GM12878 (cell line): ENCODE results near the gene LHCGR. TPM values are rescaled to one million over a fixed set of nuclear protein-coding genes. Genes with fewer than 3 reads are reported as not detected.

ENCODE experiments used
- ATAC-seq: fragments of 200-7000 bp; cut with Tn5 transposase; 3 replicates; pipeline ENCODE4 v1.9.1; 2020; ENCODE audit warnings: mild to moderate bottlenecking, moderate library complexity
- BruUV-seq: library from RNA; stranded (reverse); fragments of 400-500 nt; replicated peaks from 2 replicates; lab custom pipeline; 2021; lab: Mats Ljungman, UMichigan
- CTCF ChIA-PET: fragments of 300-600 bp; sonication (Branson Sonifier 250); formaldehyde crosslinking; extraction: SDS; loops from one replicate; lab custom pipeline; 2021; ENCODE audit warnings: inconsistent platforms; lab: Yijun Ruan, JAX
- POLR2A ChIA-PET: fragments of 350-600 bp; formaldehyde crosslinking; extraction: SDS; loops from one replicate; lab custom pipeline; 2021; ENCODE audit warnings: inconsistent platforms; lab: Charles Lee
- RAD21 ChIA-PET: fragments of 300-600 bp; sonication (Branson Sonifier 250); formaldehyde crosslinking; loops from one replicate; lab custom pipeline; 2023; ENCODE audit warnings: antibody characterized with exemption; ENCODE audit not compliant: unreplicated experiment; lab: Charles Lee
- SMC1A ChIA-PET: fragments of 300-600 bp; sonication (Branson Sonifier 250); formaldehyde crosslinking; loops from one replicate; lab custom pipeline; 2023; ENCODE audit not compliant: unreplicated experiment, uncharacterized antibody; lab: Charles Lee
- DNase-seq: peaks from one replicate; pipeline ENCODE4 v3.0.0-alpha.2; 2011; ENCODE audit warnings: low read depth, low spot score
- FAIRE-seq: peaks from 3 replicates; lab custom pipeline; 2011; peaks lifted over from hg19 to GRCh38; lab: Jason Lieb, UNC
- H2AFZ ChIP-seq: 2 replicates; pipeline ENCODE4 v1.6.0; 2011; ENCODE audit warnings: low read depth, low read length, control low read depth; ENCODE audit not compliant: control insufficient read depth
- H3K27ac ChIP-seq: 2 replicates; pipeline ENCODE4 v1.5.1; 2011; ENCODE audit warnings: control low read depth; ENCODE audit not compliant: control insufficient read depth, insufficient read depth
- H3K27me3 ChIP-seq, 2 experiments: replicated peaks in 1 of 2; 2 replicates each; pipeline versions ENCODE4 v1.6.0 to v1.6.1; 2011; ENCODE audit warnings: low read length in 1 of 2; ENCODE audit not compliant: control insufficient read depth in 2 of 2, insufficient read depth in 2 of 2
- H3K36me3 ChIP-seq, 2 experiments: 2 replicates each; pipeline ENCODE4 v1.5.1; 2011; ENCODE audit warnings: low read length in 1 of 2; ENCODE audit not compliant: control insufficient read depth in 2 of 2, insufficient read depth in 2 of 2
- H3K4me1 ChIP-seq: 2 replicates; pipeline ENCODE4 v1.6.1; 2011; ENCODE audit warnings: mild to moderate bottlenecking, low read length, moderate library complexity, mixed read lengths; ENCODE audit not compliant: control insufficient read depth, insufficient read depth
- H3K4me2 ChIP-seq: 2 replicates; pipeline ENCODE4 v1.6.0; 2011; ENCODE audit warnings: control low read depth; ENCODE audit not compliant: control insufficient read depth, insufficient read depth
- H3K4me3 ChIP-seq: fragments of 200-600 bp; sonication (generic); 2 replicates; pipeline ENCODE4 v1.5.1; 2016
- H3K79me2 ChIP-seq: 2 replicates; pipeline ENCODE4 v1.6.0; 2011; ENCODE audit warnings: low read length; ENCODE audit not compliant: control insufficient read depth, insufficient read depth
- H3K9ac ChIP-seq: 2 replicates; pipeline ENCODE4 v1.8.0; 2011; ENCODE audit warnings: low read length, control low read depth, mixed read lengths; ENCODE audit not compliant: control insufficient read depth, insufficient read depth
- H3K9me3 ChIP-seq: replicated peaks from 3 replicates; pipeline ENCODE4 v1.5.1; 2011; ENCODE audit warnings: mild to moderate bottlenecking, low read length; ENCODE audit not compliant: control insufficient read depth, insufficient read depth
- H4K20me1 ChIP-seq: 2 replicates; pipeline ENCODE4 v1.6.0; 2011; ENCODE audit not compliant: control insufficient read depth, insufficient read depth
- CBFB ChIP-seq: IDR thresholded peaks from 2 replicates; pipeline ENCODE4 v1.6.1; 2016; ENCODE audit warnings: antibody characterized with exemption, low read depth
- ETV6 ChIP-seq, 2 experiments: fragments of 450-650 bp in 1 of 2; IDR thresholded peaks in 1 of 2; conservative IDR thresholded peaks in 1 of 2; 2 replicates each; pipeline ENCODE4 v1.6.1; 2014; ENCODE audit warnings: antibody characterized with exemption in 1 of 2, borderline replicate concordance in 1 of 2, low read depth in 1 of 2, mild to moderate bottlenecking in 1 of 2, moderate library complexity in 1 of 2
- HCFC1 ChIP-seq: fragments of 150-350 bp; IDR thresholded peaks from 2 replicates; pipeline ENCODE4 v1.6.1; 2014; ENCODE audit warnings: low read length
- HDAC6 ChIP-seq: fragments of 200-600 bp; sonication (generic); IDR thresholded peaks from one replicate; pipeline ENCODE4 v1.8.0; 2017; ENCODE audit warnings: antibody characterized with exemption; ENCODE audit not compliant: unreplicated experiment
- IRF5 ChIP-seq: fragments of 450-650 bp; IDR thresholded peaks from 2 replicates; pipeline ENCODE4 v1.6.1; 2017; ENCODE audit warnings: borderline replicate concordance
- MAX ChIP-seq: IDR thresholded peaks from 2 replicates; pipeline ENCODE4 v1.6.1; 2012; ENCODE audit warnings: low read depth, low read length, improper control_type of control experiment
- PAX5 ChIP-seq: IDR thresholded peaks from 2 replicates; pipeline ENCODE4 v1.6.1; 2011; ENCODE audit warnings: low read depth, low read length, borderline replicate concordance
- PML ChIP-seq: IDR thresholded peaks from 2 replicates; pipeline ENCODE4 v1.6.1; 2012; ENCODE audit warnings: low read length, inconsistent platforms
- RELB ChIP-seq: fragments of 450-650 bp; IDR thresholded peaks from 2 replicates; pipeline ENCODE4 v1.6.1; 2017; ENCODE audit warnings: low read depth, mild to moderate bottlenecking, moderate library complexity
- SPI1 ChIP-seq: IDR thresholded peaks from 2 replicates; pipeline ENCODE4 v1.6.1; 2011; ENCODE audit warnings: low read depth, mild to moderate bottlenecking, low read length, moderate library complexity, borderline replicate concordance; ENCODE audit not compliant: insufficient read depth
- SUZ12 ChIP-seq: fragments of 200-600 bp; sonication (generic); IDR thresholded peaks from one replicate; pipeline ENCODE4 v1.6.1; 2018; ENCODE audit warnings: antibody characterized with exemption, mild to moderate bottlenecking; ENCODE audit not compliant: unreplicated experiment
- TARDBP ChIP-seq: IDR thresholded peaks from 2 replicates; pipeline ENCODE4 v1.6.1; 2016; ENCODE audit warnings: borderline replicate concordance
- TBL1XR1 ChIP-seq: IDR thresholded peaks from 2 replicates; pipeline ENCODE4 v1.6.1; 2012; ENCODE audit warnings: low read depth, low read length, improper control_type of control experiment
- ZBED1 ChIP-seq: IDR thresholded peaks from 2 replicates; pipeline ENCODE4 v1.6.1; 2016; ENCODE audit warnings: borderline replicate concordance
- WGBS: methylation state at CpG from one replicate; pipeline ENCODE4 v1.1.6; 2016; ENCODE audit warnings: low lambda C conversion rate; ENCODE audit not compliant: insufficient replicate concordance, insufficient coverage; ENCODE audit errors: missing lambda C conversion rate; 5-methylcytosine and 5-hydroxymethylcytosine counted together
- in situ Hi-C: fragments of 300-500 bp; cut with MboI; formaldehyde crosslinking; loops from 9 replicates; pipeline ENCODE4 v1.14.3; 2018; ENCODE audit warnings: mixed read lengths
- intact Hi-C: fragments of 100-400 bp; cut with micrococcal nuclease; formaldehyde crosslinking; loops from one replicate; pipeline ENCODE4 v1.14.2; 2022; ENCODE audit not compliant: unreplicated experiment
- polyA plus RNA-seq, 11 experiments: library from polyadenylated mRNA; depleted of rRNA in 4 of 11; unstranded in 6 of 11; stranded (reverse) in 5 of 11; fragments of >200 nt; fragmentation: Nextera tagmentation in 4 of 11; fragmentation: Illumina TruSeq in 1 of 11; extraction: Ambion mirVana in 4 of 11; extraction: Trizol in 1 of 11; gene quantifications; 1 replicate in 1 of 11; 2 replicates in 10 of 11; pipeline versions ENCODE4 v1.2.1 to v1.2.3, GENCODE V29; 2011 to 2016; ENCODE audit warnings: inconsistent platforms in 2 of 11, missing spikeins in 2 of 11, low read depth in 1 of 11
- total RNA-seq, 4 experiments: library from RNA; depleted of rRNA in 3 of 4; stranded (reverse); fragments of >200 nt in 3 of 4; fragmentation: Illumina TruSeq in 1 of 4; extraction: Trizol in 1 of 4; gene quantifications; 2 replicates each; pipeline versions ENCODE4 v1.2.1 to v1.2.3, GENCODE V29; 2013 to 2021
- TF ChIP-seq, protein P1 (sequence below): IDR thresholded peaks from 2 replicates; pipeline ENCODE4 v1.6.1; 2011; ENCODE audit warnings: low read depth, mild to moderate bottlenecking, low read length, moderate library complexity, borderline replicate concordance; ENCODE audit errors: extremely low read depth

Gene LHCGR
- total and polyA plus RNA-seq, 10 of the 15 experiments (the other 5 are each of a cell fraction or from before 2014, with no cell fraction given): 0.02 to 1.9 (median 0.13) TPM; not detected in 5

GRCh38 chr2:48674933-48675332 lies 80.6 kb downstream of the LHCGR start:
- CTCF ChIA-PET: no interaction called here
- Histone ChIP-seq H3K36me3 (no peaks in the 10 kb centered on the region), H3K4me2 (no peak overlapping the region), H3K4me1 (no peaks in the 10 kb centered on the region), H3K27ac (no peak overlapping the region), H3K9ac (no peak overlapping the region), H3K27me3 (no peaks in the 10 kb centered on the region), H2AFZ (no peak overlapping the region), H3K4me3 (no peak overlapping the region)
- 0% methylated on average over 2 of the region's 2 CpGs for WGBS
- POLR2A ChIA-PET: no interaction called here
- RAD21 ChIA-PET: no interaction called here
- SMC1A ChIA-PET: no interaction called here
- TF ChIP-seq TBL1XR1: no peak
- peak; percentile 12; the same call in 1 of the 2 replicates for TF ChIP-seq SPI1
- TF ChIP-seq, all 136 proteins: peak for 1
- in situ Hi-C loops (no loop called here), intact Hi-C loops (no loop called here)
- DNase-seq (no peak), FAIRE-seq (no peak), ATAC-seq (peak; percentile 32; the same call in 2 of the 3 replicates)
- Histone ChIP-seq H4K20me1 (no peaks in the 10 kb centered on the region), H3K79me2 (no peaks in the 10 kb centered on the region), H3K9me3 (no peaks in the 10 kb centered on the region)
- BruUV-seq: no TSS peak

DNA sequence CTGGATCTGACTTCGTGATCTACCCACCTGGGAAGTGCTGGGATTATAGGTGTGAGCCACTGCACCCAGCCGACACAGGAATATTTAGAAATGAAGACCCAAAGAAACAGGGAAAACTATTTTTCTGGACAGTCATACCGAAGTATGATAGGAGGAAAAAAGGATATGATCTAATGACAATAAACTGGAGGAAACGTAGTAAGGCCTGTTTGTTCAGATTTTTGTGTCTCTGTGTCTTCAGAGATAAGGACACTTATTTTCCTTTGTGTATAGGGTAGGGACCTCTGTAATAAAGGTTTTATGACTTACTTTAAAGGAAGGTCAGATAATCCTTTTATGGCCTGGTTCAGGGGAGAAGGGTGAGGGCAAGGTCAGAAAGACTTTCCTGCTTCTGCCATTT lies 81.9 kb downstream of the LHCGR start:
- no peaks in the 10 kb centered on the region for H4K20me1 ChIP-seq
- no peaks in the 10 kb centered on the region for H3K79me2 ChIP-seq
- H3K36me3 ChIP-seq: no peaks in the 10 kb centered on the region
- ChIA-PET CTCF (no interaction called here), POLR2A (no interaction called here), RAD21 (no interaction called here), SMC1A (no interaction called here)
- intact Hi-C loops (no loop called here), in situ Hi-C loops (no loop called here)
- H3K9ac ChIP-seq: no peak overlapping the region
- H3K4me2 ChIP-seq: no peak overlapping the region
- H3K27ac ChIP-seq: no peak overlapping the region
- no peak overlapping the region for H2AFZ ChIP-seq
- no peaks in the 10 kb centered on the region for H3K4me1 ChIP-seq
- no peak for FAIRE-seq
- ATAC-seq: no peak
- no TSS peak for BruUV-seq
- no peaks in the 10 kb centered on the region for H3K9me3 ChIP-seq
- WGBS: 43% methylated on average over 4 of the region's 4 CpGs
- no peak for DNase-seq
- no peak overlapping the region for H3K4me3 ChIP-seq
- no peaks in the 10 kb centered on the region for H3K27me3 ChIP-seq
- TF ChIP-seq ETV6 (conservative IDR thresholded peaks at IDR 0.05 in 1 of 2, IDR thresholded peaks at IDR 0.05 in 1 of 2; ENCODE audit: borderline replicate concordance in 1 of 2, low read depth in 1 of 2): no peak
- TF ChIP-seq HDAC6: no peak
- no peak for TF ChIP-seq MAX
- TF ChIP-seq, protein P1, sequence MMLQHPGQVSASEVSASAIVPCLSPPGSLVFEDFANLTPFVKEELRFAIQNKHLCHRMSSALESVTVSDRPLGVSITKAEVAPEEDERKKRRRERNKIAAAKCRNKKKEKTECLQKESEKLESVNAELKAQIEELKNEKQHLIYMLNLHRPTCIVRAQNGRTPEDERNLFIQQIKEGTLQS: no peak
- no peak for TF ChIP-seq IRF5
- no peak for TF ChIP-seq ZBED1
- TF ChIP-seq CBFB: no peak
- TF ChIP-seq RELB: no peak
- no peak for TF ChIP-seq TARDBP
- no peak for TF ChIP-seq SPI1
- no peak for TF ChIP-seq SUZ12
- TF ChIP-seq PAX5: no peak
- no peak for TF ChIP-seq PML
- TF ChIP-seq HCFC1: no peak
